SK-N-SH treated with all-trans-retinoic acid at 6 μM for 48 hours (cell line): ENCODE results near the gene TNRC6A.

ENCODE experiments used
- ARNTL ChIP-seq: fragments of 450-650 bp; formaldehyde crosslinking; IDR thresholded peaks from 2 replicates; pipeline ENCODE4 v1.5.0; 2020; ENCODE audit warnings: low read depth, mild to moderate bottlenecking, moderate library complexity, borderline replicate concordance
- PATZ1 ChIP-seq: fragments of 250-450 bp; sonication (Bioruptor Pico); IDR thresholded peaks from 2 replicates; pipeline ENCODE4 v1.8.0; 2020; ENCODE audit warnings: mild to moderate bottlenecking, moderate library complexity, borderline replicate concordance
- ZFP3 ChIP-seq: fragments of 250-450 bp; sonication (Bioruptor Pico); IDR thresholded peaks from 2 replicates; pipeline ENCODE4 v1.5.0; 2020; ENCODE audit warnings: mild to moderate bottlenecking, moderate library complexity
- TF ChIP-seq, protein P1 (sequence below): fragments of 250-450 bp; sonication (Bioruptor Pico); IDR thresholded peaks from 2 replicates; pipeline ENCODE4 v1.5.1; 2020; ENCODE audit warnings: low read depth, mild to moderate bottlenecking, moderate library complexity

DNA sequence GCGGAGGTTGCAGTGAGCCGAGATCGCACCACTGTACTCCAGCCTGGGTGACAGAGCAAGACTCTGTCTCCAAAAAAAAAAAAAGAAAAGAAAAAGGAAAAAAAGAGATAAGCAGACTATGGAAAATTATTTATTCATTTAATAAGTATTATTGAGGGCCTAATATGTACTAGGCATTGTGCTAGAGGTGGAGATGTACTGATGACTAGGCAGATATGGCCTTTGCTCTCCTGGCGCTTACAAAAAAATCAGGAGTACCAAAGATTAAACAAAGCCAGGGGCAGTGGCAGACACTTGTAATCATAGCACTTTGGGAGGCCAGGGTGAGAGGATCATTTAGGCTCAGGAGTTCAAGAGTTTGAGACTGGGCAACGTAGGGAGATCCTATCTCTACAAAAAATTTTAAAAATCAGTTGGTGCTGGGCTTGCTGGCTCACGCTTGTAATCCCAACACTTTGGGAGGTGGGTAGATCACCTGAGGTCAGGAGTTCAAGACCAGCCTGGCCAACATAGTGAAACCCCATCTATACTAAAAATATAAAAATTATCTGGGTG is 10.4 kb upstream of the TNRC6A start:
- no peak for TF ChIP-seq PATZ1 (CRISPR knock-in tag)
- TF ChIP-seq, protein P1, sequence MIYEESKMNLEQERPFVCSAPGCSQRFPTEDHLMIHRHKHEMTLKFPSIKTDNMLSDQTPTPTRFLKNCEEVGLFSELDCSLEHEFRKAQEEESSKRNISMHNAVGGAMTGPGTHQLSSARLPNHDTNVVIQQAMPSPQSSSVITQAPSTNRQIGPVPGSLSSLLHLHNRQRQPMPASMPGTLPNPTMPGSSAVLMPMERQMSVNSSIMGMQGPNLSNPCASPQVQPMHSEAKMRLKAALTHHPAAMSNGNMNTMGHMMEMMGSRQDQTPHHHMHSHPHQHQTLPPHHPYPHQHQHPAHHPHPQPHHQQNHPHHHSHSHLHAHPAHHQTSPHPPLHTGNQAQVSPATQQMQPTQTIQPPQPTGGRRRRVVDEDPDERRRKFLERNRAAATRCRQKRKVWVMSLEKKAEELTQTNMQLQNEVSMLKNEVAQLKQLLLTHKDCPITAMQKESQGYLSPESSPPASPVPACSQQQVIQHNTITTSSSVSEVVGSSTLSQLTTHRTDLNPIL (CRISPR knock-in tag) = no peak
- TF ChIP-seq ARNTL (CRISPR knock-in tag) = no peak
- no peak for TF ChIP-seq ZFP3 (CRISPR knock-in tag)
